ENCODE data around the gene NRG3. TPM values are rescaled to one million over a fixed set of nuclear protein-coding genes. Genes with fewer than 3 reads are reported as not detected.

Gene NRG3
- total RNA-seq, 4 donors from 2014 or later = 0.20 to 1.1 (median 0.84) TPM; not detected in 1

DNA sequence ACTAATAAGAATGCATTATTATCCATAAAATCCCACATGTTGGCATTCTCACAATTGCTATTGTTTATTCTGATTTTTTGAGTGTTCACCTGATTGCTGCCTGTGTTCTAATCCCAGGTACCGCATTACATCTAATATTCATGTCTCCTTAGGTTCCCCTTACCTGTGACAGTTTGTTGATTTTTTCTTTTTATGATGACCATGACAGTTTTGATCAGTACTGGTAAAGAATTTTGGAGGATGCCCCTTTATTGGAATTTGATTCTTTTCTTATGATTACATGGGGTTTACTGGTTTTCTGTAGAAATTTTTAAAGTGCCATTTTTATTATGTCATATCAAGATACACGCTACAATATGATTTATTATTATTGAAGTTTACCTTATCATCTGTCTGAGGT, 1091.1 kb downstream of the NRG3 start:
- DNase-seq (ENCODE audit: low spot score in 2 of 2) = no peak
- Histone ChIP-seq H3K36me3 (no peaks in the 10 kb centered on the region), H3K4me1 (peaks cover 0 to 4% (median 0%) of the 10 kb centered on the region in 4 donors), H3K4me3 (no peak overlapping the region), H3K9me3 (no peaks in the 10 kb centered on the region), H3K27ac (no peak overlapping the region), H3K27me3 (no peaks in the 10 kb centered on the region)
- 90% methylated on average over 2 of the region's 2 CpGs for WGBS, 2 donors
- TF ChIP-seq EP300 (IDR thresholded peaks at IDR 0.05) (no peak), POLR2A (IDR thresholded peaks at IDR 0.05) (no peak), CTCF (IDR thresholded peaks at IDR 0.05) (no peak)

GRCh38 chr10:82968533-82968932, 1093.5 kb downstream of the NRG3 start:
- H3K4me1 ChIP-seq = peaks cover 0 to 4% (median 0%) of the 10 kb centered on the region in 4 donors
- H3K9me3 ChIP-seq = no peaks in the 10 kb centered on the region
- 56 to 59% methylated on average over 5 of the region's 5 CpGs for WGBS, 2 donors
- no peaks in the 10 kb centered on the region for H3K27me3 ChIP-seq
- no peak overlapping the region for H3K27ac ChIP-seq
- H3K36me3 ChIP-seq = no peaks in the 10 kb centered on the region
- DNase-seq (ENCODE audit: low spot score in 2 of 2) = no peak
- TF ChIP-seq CTCF (IDR thresholded peaks at IDR 0.05) (no peak), POLR2A (IDR thresholded peaks at IDR 0.05) (no peak), EP300 (IDR thresholded peaks at IDR 0.05) (no peak)
- H3K4me3 ChIP-seq = no peak overlapping the region

GRCh38 chr10:82969405-82969804, 1094.4 kb downstream of the NRG3 start:
- Histone ChIP-seq H3K27ac (no peak overlapping the region), H3K4me3 (no peak overlapping the region), H3K27me3 (no peaks in the 10 kb centered on the region), H3K36me3 (no peaks in the 10 kb centered on the region), H3K4me1 (peaks cover 0 to 4% (median 0%) of the 10 kb centered on the region in 4 donors), H3K9me3 (no peaks in the 10 kb centered on the region)
- WGBS, 2 donors = 42 to 51% methylated on average over 1 of the region's 1 CpG
- TF ChIP-seq CTCF (IDR thresholded peaks at IDR 0.05) = peak in 2 of 5 experiments; percentile 35 to 62
- TF ChIP-seq EP300 (IDR thresholded peaks at IDR 0.05) = no peak
- DNase-seq (ENCODE audit: low spot score in 2 of 2) = no peak

DNA sequence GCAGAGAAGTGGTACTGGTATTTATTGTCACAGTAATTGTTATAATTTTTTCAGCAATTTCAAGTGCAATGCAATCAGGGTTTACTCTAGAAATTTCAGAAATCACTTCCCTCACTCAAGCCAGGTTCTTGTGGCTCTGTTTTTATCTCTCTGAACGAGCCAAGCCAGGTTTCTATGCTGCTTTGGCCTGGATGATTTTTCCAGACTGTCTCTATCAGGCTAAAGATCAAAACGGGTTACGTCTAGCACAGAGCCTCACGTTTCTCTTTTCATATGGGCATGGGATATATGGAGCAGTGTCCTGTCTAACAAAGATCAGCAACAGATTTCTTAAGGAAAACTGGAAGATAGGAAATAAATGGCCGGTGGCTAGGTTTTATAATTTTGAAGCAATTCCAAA, 1105.3 kb downstream of the NRG3 start:
- TF ChIP-seq EP300 (IDR thresholded peaks at IDR 0.05) = no peak
- no peak for TF ChIP-seq POLR2A (IDR thresholded peaks at IDR 0.05)
- no peak for TF ChIP-seq CTCF (IDR thresholded peaks at IDR 0.05)
- no peaks in the 10 kb centered on the region for H3K36me3 ChIP-seq
- peaks cover 0 to 9% (median 0%) of the 10 kb centered on the region in 4 donors for H3K4me1 ChIP-seq
- no peak for DNase-seq (ENCODE audit: low spot score in 2 of 2)
- no peaks in the 10 kb centered on the region for H3K27me3 ChIP-seq
- no peak overlapping the region for H3K4me3 ChIP-seq
- H3K27ac ChIP-seq = no peak overlapping the region
- H3K9me3 ChIP-seq = no peaks in the 10 kb centered on the region
- 71 to 83% methylated on average over 5 of the region's 5 CpGs for WGBS, 2 donors

DNA sequence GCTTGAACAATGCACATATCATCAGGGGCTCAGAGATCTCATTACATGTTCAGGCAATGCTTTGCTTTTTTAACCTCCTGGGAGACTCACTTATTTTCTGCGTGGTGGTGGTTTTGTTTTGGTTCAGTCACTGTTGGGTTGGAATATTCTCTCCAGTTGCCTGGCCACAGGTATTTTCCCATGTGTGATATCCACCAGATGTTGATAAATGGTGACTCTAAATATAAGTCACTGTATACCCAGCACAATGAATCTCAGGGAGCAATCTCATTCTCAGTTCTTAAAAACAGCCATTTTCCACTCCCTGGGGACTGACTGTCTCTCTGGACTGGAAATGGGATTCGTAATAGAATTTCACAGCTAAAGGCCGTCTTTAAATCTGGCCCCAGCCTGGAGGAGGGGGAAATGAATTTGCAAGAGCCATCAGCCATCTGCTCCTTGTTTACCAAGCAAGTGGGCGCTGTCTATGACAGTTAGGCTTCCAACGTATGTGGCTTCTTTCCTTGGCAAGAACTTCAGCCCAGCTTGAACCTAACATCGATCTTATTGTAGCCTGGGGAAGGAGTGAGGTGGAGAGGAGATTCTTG, 1106.2 kb downstream of the NRG3 start:
- H3K36me3 ChIP-seq = no peaks in the 10 kb centered on the region
- H3K27me3 ChIP-seq = no peaks in the 10 kb centered on the region
- 73 to 75% methylated on average over 6 of the region's 6 CpGs for WGBS, 2 donors
- no peak overlapping the region for H3K27ac ChIP-seq
- no peak overlapping the region for H3K4me3 ChIP-seq
- no peak for TF ChIP-seq CTCF (IDR thresholded peaks at IDR 0.05)
- no peak for TF ChIP-seq EP300 (IDR thresholded peaks at IDR 0.05)
- TF ChIP-seq POLR2A (IDR thresholded peaks at IDR 0.05) = no peak
- H3K9me3 ChIP-seq = no peaks in the 10 kb centered on the region
- peaks cover 0 to 9% (median 0%) of the 10 kb centered on the region in 4 donors for H3K4me1 ChIP-seq
- no peak for DNase-seq (ENCODE audit: low spot score in 2 of 2)

Data from tibial nerve (tissue), 4 donors.